ENCODE measurements around the gene IL2RA.
"Not testable (repeated sequence)": the region's sequence is repeated elsewhere in the genome, so short reads cannot be mapped to it uniquely, and the experiment has no call there.

IL2RA gene

GRCh38 chr10:6045314-6045848 lies 16.8 kb downstream of the IL2RA start (continued):
- no peak for TF ChIP-seq ARNTL (CRISPR knock-in tag; IDR thresholded peaks at IDR 0.05; ENCODE audit: borderline replicate concordance, low read depth)
- TF ChIP-seq POU6F1 (CRISPR knock-in tag; IDR thresholded peaks at IDR 0.05; ENCODE audit: borderline replicate concordance, low read depth): no peak
- no peak for TF ChIP-seq PATZ1 (CRISPR knock-in tag; IDR thresholded peaks at IDR 0.05; ENCODE audit: borderline replicate concordance)

GRCh38 chr10:6044751-6045313 lies 17.3 kb downstream of the IL2RA start:
- TF ChIP-seq ISL1 (CRISPR knock-in tag; IDR thresholded peaks at IDR 0.05) (no peak), SNAI2 (CRISPR knock-in tag; IDR thresholded peaks at IDR 0.05) (no peak), ZNF70 (CRISPR knock-in tag; IDR thresholded peaks at IDR 0.05) (no peak), PPARA (CRISPR knock-in tag; IDR thresholded peaks at IDR 0.05; ENCODE audit: borderline replicate concordance) (no peak)
- ATAC-seq: no peak

- TF ChIP-seq CSRNP3 (CRISPR knock-in tag; IDR thresholded peaks at IDR 0.05) (no peak), ZC3H10 (CRISPR knock-in tag; IDR thresholded peaks at IDR 0.05) (no peak), TSHZ2 (CRISPR knock-in tag; IDR thresholded peaks at IDR 0.05) (no peak), POU6F1 (CRISPR knock-in tag; IDR thresholded peaks at IDR 0.05; ENCODE audit: borderline replicate concordance, low read depth) (no peak), ZFP3 (CRISPR knock-in tag; IDR thresholded peaks at IDR 0.05) (no peak), GLIS3 (CRISPR knock-in tag; IDR thresholded peaks at IDR 0.05) (no peak)
- no peak for ATAC-seq
These were observed 18.1 kb downstream of the IL2RA start for GRCh38 chr10:6044060-6044459.

GRCh38 chr10:6043377-6043776 lies 18.8 kb downstream of the IL2RA start:
- ATAC-seq: not testable (repeated sequence)

- no peak for ATAC-seq
- TF ChIP-seq ESRRG (CRISPR knock-in tag; IDR thresholded peaks at IDR 0.05) (no peak), ZFP3 (CRISPR knock-in tag; IDR thresholded peaks at IDR 0.05) (no peak), TCF4 (CRISPR knock-in tag; IDR thresholded peaks at IDR 0.05; ENCODE audit: borderline replicate concordance) (no peak), POU6F1 (CRISPR knock-in tag; IDR thresholded peaks at IDR 0.05; ENCODE audit: borderline replicate concordance, low read depth) (no peak), SNAI2 (CRISPR knock-in tag; IDR thresholded peaks at IDR 0.05) (no peak), ZNF70 (CRISPR knock-in tag; IDR thresholded peaks at IDR 0.05) (no peak), CREB5 (CRISPR knock-in tag; IDR thresholded peaks at IDR 0.05; ENCODE audit: low read depth) (no peak), CSRNP3 (CRISPR knock-in tag; IDR thresholded peaks at IDR 0.05) (no peak), ISL1 (CRISPR knock-in tag; IDR thresholded peaks at IDR 0.05) (no peak), PATZ1 (CRISPR knock-in tag; IDR thresholded peaks at IDR 0.05; ENCODE audit: borderline replicate concordance) (no peak), RARB (CRISPR knock-in tag; IDR thresholded peaks at IDR 0.05) (no peak)
These were observed 22.0 kb downstream of the IL2RA start for GRCh38 chr10:6040205-6040604.

Measured in SK-N-SH treated with all-trans-retinoic acid at 6 μM for 48 hours (cell line).